ENCODE results near the gene NFIB.

Gene NFIB

DNA sequence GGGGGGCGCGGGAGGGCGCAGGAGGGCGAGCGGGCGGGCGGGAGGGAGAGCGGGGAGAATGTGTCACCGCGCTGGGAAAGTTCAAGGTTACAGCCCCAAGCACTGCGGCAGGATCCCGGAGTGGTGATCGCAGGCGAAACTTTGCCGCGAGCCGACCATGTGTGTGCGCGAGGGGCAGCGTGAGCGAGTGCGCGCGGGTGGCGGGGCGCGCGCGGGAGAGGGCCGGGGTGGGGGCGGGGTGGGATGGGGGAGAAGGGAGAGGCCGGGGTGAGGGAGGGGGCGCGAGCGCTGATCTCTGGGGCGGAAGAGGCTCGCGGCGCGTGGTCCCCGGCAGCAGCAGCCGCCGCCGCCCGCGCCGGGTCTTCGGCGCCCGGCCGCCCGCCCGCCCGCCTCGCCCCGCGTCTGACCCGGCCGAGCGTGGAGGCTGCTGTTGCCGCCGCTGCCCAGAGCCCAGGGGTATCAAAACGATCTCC is at the start of gene NFIB:
Gene NFIB, minus strand, starts transcription at position 191 of the 473 bp plus-strand sequence. CDS start 630 bp downstream, outside the sequence.
- peak; percentile 79 for DNase-seq

DNA sequence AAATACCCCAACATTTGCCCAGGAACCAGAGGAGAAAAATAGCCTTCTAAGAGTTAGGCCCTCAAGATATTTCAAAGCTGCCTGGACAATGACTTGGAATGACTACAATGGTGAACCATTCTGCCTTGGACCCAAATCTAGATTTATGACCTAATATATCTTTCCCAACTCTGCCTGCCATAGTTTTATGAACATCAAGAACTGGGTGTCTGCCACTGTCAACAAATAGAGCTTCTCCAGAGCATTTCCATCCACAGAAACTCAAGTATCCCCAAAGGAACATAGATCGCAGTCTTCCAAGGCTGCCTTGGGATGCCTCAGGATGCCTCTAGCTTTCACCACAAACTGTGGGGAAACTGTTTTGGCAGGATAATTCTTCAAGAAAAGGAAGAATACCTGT is 48.2 kb upstream of the NFIB start:
- DNase-seq = no peak

DNA sequence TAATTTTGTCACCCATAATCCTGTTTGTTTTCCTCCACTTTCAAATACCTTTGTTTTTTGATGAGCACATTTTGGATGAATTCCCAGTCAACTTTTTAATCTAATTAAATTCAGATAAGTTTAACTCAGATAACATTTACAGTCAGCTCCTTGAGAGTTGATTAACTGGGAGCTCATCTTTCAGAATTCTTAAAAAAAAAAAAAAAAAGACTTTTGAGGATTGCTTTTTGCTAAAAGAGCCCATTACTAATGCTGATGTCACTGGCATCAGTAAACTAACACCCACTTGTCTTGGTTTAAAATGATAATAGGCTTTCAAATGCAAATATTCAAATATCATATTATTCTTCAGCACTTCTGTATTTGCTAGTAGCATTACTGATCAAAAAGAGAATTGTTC is 47.1 kb upstream of the NFIB start:
- DNase-seq = no peak

GRCh38 chr9:14358523-14358922 is 44.6 kb upstream of the NFIB start:
- DNase-seq = no peak

- DNase-seq = no peak
Measured at GRCh38 chr9:14356351-14357265, 42.7 kb upstream of the NFIB start.

- DNase-seq = no peak
Measured at GRCh38 chr9:14354201-14354600, 40.3 kb upstream of the NFIB start.

- peak; percentile 96 for DNase-seq
Measured at GRCh38 chr9:14353222-14354056, 39.5 kb upstream of the NFIB start.

DNA sequence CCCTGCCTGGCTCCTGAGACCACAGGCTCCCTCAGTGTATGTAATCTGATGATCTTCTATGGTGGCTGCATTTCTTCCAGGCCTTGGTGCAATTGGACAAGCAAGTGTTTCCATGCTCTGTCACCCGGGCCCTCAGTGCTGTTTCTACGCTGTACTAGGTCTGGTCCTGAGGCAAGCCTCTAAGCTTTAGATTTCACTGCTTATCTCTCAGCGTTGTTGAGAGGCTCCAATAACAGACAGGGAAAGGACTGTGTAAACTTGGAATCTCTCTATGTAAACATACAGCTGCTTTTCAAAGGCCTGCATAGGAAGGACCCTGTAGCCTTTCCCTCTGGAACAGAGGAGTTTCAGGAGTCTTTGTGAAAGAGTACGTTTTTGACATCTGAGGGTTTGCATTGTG is 38.6 kb upstream of the NFIB start:
- no peak for DNase-seq

GRCh38 chr9:14351221-14351836 is 37.4 kb upstream of the NFIB start:
- no peak for DNase-seq

DNA sequence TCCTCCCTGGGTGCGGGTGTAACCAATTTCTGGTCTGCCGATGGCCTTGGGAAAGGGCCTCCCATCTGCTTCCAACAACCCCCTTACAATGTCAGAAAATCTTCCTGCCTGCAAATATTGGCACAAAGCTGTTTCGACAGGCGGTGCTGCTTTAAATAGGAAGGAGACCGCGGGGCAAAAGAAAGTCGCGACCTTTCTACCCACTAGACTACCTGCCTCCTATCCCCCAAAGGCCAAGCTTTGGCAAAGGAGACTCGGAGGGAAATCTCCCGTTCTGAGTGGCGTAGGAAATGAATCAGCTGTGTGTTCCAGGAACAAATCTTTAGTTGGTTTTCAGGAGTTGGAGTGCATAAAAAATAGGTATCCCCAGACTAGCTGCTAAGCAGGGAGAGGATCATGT is 36.8 kb upstream of the NFIB start:
- DNase-seq = peak; percentile 58

DNA sequence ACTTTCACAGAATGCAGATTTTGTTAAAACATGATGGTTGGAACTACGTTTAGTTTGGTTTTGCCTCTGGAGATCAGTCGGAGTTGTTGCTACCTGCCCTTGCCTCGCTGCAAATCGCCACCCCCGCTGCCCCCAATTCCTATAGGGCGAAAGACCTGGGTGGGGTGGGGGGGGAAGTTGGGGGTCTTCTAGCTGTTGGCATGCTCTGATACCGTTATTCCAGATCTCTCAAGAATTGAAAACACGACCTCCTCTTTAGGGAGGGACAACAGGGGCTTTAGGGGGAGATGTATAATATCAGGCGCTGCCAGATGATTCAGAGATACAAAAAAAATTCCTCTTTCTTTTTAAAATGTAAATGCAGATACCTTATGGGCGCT is 36.4 kb upstream of the NFIB start:
- DNase-seq = no peak

- DNase-seq = peak; percentile 84
Measured at GRCh38 chr9:14349447-14350348, 35.8 kb upstream of the NFIB start.

GRCh38 chr9:14349146-14349446 is 35.2 kb upstream of the NFIB start:
- no peak for DNase-seq

GRCh38 chr9:14348373-14349145 is 34.6 kb upstream of the NFIB start:
- DNase-seq = peak; percentile 86

DNA sequence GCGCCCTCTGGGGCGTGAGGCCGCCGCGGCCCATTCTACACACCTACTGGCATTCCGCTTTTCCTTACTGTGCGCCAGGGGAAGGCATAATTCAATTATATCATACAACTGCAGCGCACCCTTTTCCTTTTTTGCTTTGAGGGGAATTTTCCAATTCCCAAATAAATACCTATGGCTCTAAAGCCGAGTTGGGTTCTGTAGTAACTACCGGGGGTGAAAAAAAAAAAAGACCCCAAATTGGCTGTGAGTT is 34.1 kb upstream of the NFIB start:
- peak; percentile 81 for DNase-seq

- DNase-seq = peak; percentile 84
Measured at GRCh38 chr9:14347406-14348122, 33.6 kb upstream of the NFIB start.

- DNase-seq = peak; percentile 84
Measured at GRCh38 chr9:14346811-14347405, 33.0 kb upstream of the NFIB start.

DNA sequence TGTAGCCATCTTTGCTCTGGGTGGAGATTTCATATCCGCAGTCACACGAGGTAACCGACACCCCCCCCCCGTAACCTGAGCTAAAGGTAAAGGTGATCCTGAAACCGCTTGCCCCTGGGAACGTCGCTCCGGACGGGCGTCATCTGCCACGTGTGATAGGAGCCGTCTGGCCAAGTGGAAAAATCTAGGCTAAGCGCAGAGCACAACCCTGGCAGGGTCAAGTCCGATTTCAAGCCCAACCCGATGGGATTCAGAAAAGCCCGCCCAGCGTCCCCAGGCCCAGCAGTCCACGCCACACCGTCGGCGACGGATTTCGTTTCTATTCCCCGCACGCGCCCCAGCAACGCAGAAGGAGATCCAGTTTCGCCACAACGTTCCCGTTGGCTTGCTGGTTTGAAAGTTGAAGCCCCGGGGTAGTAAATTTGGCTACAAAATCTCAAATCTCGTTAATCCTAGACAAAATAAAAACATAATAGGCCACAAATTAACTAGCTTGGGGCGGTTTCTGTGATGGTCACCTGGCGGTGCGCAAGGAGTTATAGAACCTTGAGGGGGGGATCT is 32.4 kb upstream of the NFIB start:
- DNase-seq = peak; percentile 75

GRCh38 chr9:14345354-14346230 is 31.7 kb upstream of the NFIB start:
- DNase-seq = peak; percentile 71

Measured in eye (tissue), 1 donor.